Activated CD4-positive, alpha-beta T cell treated with anti-CD3 and anti-CD28 coated beads, Interleukin-2, amount 10 ng/mL, durations not matched to agents 24 days and 14 days (primary cell): Measurements from ENCODE around the gene CELF5. TPM values are rescaled to one million over a fixed set of nuclear protein-coding genes. Genes with fewer than 3 reads are reported as not detected.
"Not testable (repeated sequence)": the region's sequence is repeated elsewhere in the genome, so short reads cannot be mapped to it uniquely, and the experiment has no call there.

Source experiments
- DNase-seq: peaks from one replicate; pipeline ENCODE4 v3.0.0; 2022
- H3K27ac Mint-ChIP-seq: one replicate; pipeline ENCODE4 v1.8.0; 2022; ENCODE audit warnings: mild to moderate bottlenecking, mixed read lengths
- H3K27me3 Mint-ChIP-seq: one replicate; pipeline ENCODE4 v1.8.0; 2022; ENCODE audit warnings: mixed read lengths
- H3K36me3 Mint-ChIP-seq: one replicate; pipeline ENCODE4 v1.8.0; 2022; ENCODE audit warnings: low read depth, mild to moderate bottlenecking, mixed read lengths
- H3K4me1 Mint-ChIP-seq: one replicate; pipeline ENCODE4 v1.8.0; 2021; ENCODE audit warnings: mixed read lengths
- H3K4me3 Mint-ChIP-seq: one replicate; pipeline ENCODE4 v1.8.0; 2022; ENCODE audit warnings: mild to moderate bottlenecking, moderate library complexity, mixed read lengths
- H3K9me3 Mint-ChIP-seq: one replicate; pipeline ENCODE4 v1.8.0; 2021; ENCODE audit warnings: mixed read lengths
- intact Hi-C: fragments of 100-400 bp; cut with micrococcal nuclease; formaldehyde crosslinking; loops from one replicate; pipeline ENCODE4 v1.15.1; 2023
- total RNA-seq: library from RNA; stranded (reverse); gene quantifications from 2 replicates; pipeline ENCODE4 v1.2.3, GENCODE V29; 2022

CELF5 gene
- total RNA-seq, 1 donor from 2014 or later: 0.19 TPM

- DNase-seq: no peak
- Mint-ChIP-seq H3K27ac (no peak overlapping the region), H3K27me3 (no peaks in the 10 kb centered on the region), H3K9me3 (no peaks in the 10 kb centered on the region), H3K36me3 (peaks cover 17% of the 10 kb centered on the region), H3K4me3 (no peak overlapping the region), H3K4me1 (no peaks in the 10 kb centered on the region)
- intact Hi-C loops: no loop called here
Observed at GRCh38 chr19:3196064-3196932, 28.2 kb upstream of the CELF5 start.

DNA sequence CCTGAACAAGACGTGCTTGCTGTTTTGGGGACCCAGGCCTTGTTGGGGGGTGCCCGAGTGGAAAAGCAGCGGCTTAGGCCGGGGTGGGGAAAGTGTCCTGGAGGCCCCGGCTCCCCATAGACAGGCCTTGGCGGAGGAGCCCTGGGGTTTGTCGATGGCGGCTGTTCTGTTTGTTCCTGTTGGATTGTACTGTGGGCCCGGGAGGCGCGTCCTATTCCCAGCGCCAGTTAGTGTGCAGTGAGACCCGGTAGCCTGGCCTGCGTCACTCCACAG is 27.6 kb upstream of the CELF5 start:
- intact Hi-C loops: no loop called here
- Mint-ChIP-seq H3K9me3 (no peaks in the 10 kb centered on the region), H3K36me3 (peaks cover 17% of the 10 kb centered on the region), H3K27ac (no peak overlapping the region), H3K4me1 (no peaks in the 10 kb centered on the region), H3K4me3 (no peak overlapping the region), H3K27me3 (no peaks in the 10 kb centered on the region)
- DNase-seq: no peak

DNA sequence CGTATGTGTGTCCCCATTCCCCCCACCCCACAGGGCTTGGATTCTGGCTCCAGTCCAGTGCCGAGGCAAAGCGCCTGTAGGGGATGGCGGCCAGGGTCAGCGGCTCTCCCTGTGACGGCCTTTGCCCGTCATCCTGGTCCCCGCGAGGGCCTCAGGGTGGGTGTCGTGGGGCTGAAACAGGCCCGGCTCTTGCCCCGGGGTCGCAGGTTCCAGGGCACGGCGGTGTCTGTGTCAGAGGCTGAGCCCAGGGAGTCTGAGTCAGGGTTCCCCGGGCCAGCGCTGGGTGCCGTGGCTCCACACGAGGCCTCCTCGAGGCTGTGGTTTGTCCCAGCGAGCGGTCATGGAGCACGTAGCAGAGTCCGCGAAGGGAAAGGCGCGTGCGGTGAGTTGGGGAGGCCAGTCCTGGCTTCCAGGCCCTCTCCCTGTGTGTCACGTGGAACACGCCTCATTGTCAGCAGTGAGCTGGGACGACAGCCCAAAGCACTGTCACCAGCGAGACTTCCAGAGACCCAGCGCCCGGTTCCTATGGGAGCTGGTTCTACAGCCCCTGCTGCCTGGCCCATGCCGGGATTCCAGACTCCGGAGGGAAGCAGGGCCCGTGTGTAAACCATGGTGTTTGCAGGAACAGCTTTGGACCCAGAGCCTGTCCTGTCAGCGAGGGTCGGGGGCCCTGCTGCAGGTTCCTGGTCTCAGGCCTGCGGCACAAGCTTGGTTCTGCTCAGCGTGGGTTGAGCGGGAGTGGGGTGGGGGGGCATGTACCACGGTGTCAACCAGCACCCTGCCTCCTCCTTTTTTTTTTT is 25.4 kb upstream of the CELF5 start:
- H3K36me3 Mint-ChIP-seq: peaks cover 12% of the 10 kb centered on the region
- H3K27ac Mint-ChIP-seq: no peak overlapping the region
- H3K4me3 Mint-ChIP-seq: no peak overlapping the region
- intact Hi-C loops: no loop called here
- no peak for DNase-seq
- H3K9me3 Mint-ChIP-seq: no peaks in the 10 kb centered on the region
- H3K27me3 Mint-ChIP-seq: no peaks in the 10 kb centered on the region
- no peaks in the 10 kb centered on the region for H3K4me1 Mint-ChIP-seq

GRCh38 chr19:3201072-3201700 is 23.3 kb upstream of the CELF5 start:
- DNase-seq: no peak
- intact Hi-C loops: no loop called here
- no peaks in the 10 kb centered on the region for H3K9me3 Mint-ChIP-seq
- no peak overlapping the region for H3K27ac Mint-ChIP-seq
- H3K4me1 Mint-ChIP-seq: no peaks in the 10 kb centered on the region
- peaks cover 11% of the 10 kb centered on the region for H3K36me3 Mint-ChIP-seq
- H3K4me3 Mint-ChIP-seq: no peak overlapping the region
- no peaks in the 10 kb centered on the region for H3K27me3 Mint-ChIP-seq

DNA sequence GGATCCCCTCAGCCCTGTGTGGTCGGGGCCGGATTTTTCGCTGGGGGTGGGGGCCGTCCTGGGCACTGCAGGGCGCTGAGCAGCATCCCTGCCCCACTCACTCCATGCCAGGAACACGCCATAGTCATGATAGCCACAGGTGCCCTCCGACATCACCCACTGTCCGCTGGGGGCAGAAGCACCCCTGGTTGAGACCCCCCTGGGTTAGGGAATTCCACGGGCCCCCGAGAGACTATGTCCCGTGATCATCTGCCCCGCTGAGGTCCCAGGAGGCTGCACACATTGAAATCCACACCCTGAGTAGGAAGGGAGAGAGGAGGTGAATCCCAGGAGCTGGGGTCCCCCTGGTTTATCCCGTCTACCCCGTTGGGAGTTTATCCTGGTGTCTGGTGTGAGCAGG is 22.6 kb upstream of the CELF5 start:
- Mint-ChIP-seq H3K4me1 (no peaks in the 10 kb centered on the region), H3K27ac (no peak overlapping the region), H3K36me3 (peaks cover 11% of the 10 kb centered on the region), H3K4me3 (no peak overlapping the region), H3K9me3 (no peaks in the 10 kb centered on the region), H3K27me3 (no peaks in the 10 kb centered on the region)
- no peak for DNase-seq
- intact Hi-C loops: no loop called here

GRCh38 chr19:3202346-3202745 is 22.1 kb upstream of the CELF5 start:
- intact Hi-C loops: no loop called here
- H3K4me3 Mint-ChIP-seq: no peak overlapping the region
- H3K9me3 Mint-ChIP-seq: no peaks in the 10 kb centered on the region
- H3K4me1 Mint-ChIP-seq: no peaks in the 10 kb centered on the region
- DNase-seq: no peak
- peaks cover 9% of the 10 kb centered on the region for H3K36me3 Mint-ChIP-seq
- no peaks in the 10 kb centered on the region for H3K27me3 Mint-ChIP-seq
- H3K27ac Mint-ChIP-seq: no peak overlapping the region

GRCh38 chr19:3202895-3203294 is 21.6 kb upstream of the CELF5 start:
- H3K4me1 Mint-ChIP-seq, H3K27me3 Mint-ChIP-seq, intact Hi-C loops, H3K4me3 Mint-ChIP-seq, H3K36me3 Mint-ChIP-seq, H3K27ac Mint-ChIP-seq, DNase-seq, H3K9me3 Mint-ChIP-seq: not testable (repeated sequence)

GRCh38 chr19:3203805-3204645 is 20.4 kb upstream of the CELF5 start:
- intact Hi-C loops: no loop called here
- H3K4me1 Mint-ChIP-seq: no peaks in the 10 kb centered on the region
- no peak overlapping the region for H3K4me3 Mint-ChIP-seq
- no peak overlapping the region for H3K27ac Mint-ChIP-seq
- no peak for DNase-seq
- H3K27me3 Mint-ChIP-seq: no peaks in the 10 kb centered on the region
- H3K36me3 Mint-ChIP-seq: peaks cover 11% of the 10 kb centered on the region
- no peaks in the 10 kb centered on the region for H3K9me3 Mint-ChIP-seq

DNA sequence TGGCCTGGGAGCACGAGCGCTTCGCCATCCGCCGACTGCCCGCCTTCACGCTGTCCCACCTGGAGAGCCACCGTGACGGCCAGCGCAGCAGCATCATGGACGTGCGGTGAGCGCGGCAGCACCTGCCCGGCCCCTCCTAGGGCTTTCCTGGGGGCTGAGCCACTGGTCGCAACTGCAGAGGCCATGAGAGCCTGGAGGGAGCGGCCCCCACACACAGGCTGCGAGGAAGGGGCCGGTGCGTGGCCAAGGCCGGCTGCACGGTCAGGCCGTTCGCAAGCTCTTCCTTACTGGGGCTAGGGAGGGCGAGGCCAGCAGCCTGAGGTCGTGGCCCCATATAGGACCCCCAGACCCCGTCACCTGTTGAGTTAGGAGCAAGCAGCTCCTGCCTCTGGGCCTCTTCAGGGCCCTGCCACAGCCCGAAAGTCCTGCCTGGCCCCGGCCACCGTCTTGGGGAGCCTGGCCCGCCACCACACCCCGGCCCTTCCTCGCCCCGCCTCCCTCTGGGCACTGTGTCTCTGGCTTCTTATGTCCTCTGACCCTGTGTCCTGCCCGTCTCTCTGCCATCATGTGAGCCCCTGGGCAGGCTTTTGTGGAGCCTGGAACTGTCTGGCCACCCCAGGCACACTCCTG is 19.7 kb upstream of the CELF5 start:
- Mint-ChIP-seq H3K36me3 (peaks cover 13% of the 10 kb centered on the region), H3K4me3 (no peak overlapping the region), H3K4me1 (no peaks in the 10 kb centered on the region), H3K27ac (no peak overlapping the region), H3K9me3 (no peaks in the 10 kb centered on the region), H3K27me3 (no peaks in the 10 kb centered on the region)
- DNase-seq: no peak
- intact Hi-C loops: no loop called here

- Mint-ChIP-seq H3K4me1 (no peaks in the 10 kb centered on the region), H3K27ac (no peak overlapping the region), H3K27me3 (no peaks in the 10 kb centered on the region), H3K9me3 (no peaks in the 10 kb centered on the region), H3K36me3 (peaks cover 13% of the 10 kb centered on the region), H3K4me3 (no peak overlapping the region)
- no peak for DNase-seq
- intact Hi-C loops: no loop called here
Observed at GRCh38 chr19:3206216-3206953, 18.1 kb upstream of the CELF5 start.

GRCh38 chr19:3207461-3208242 is 16.8 kb upstream of the CELF5 start:
- DNase-seq: no peak
- H3K4me1 Mint-ChIP-seq: no peaks in the 10 kb centered on the region
- H3K4me3 Mint-ChIP-seq: no peak overlapping the region
- no peaks in the 10 kb centered on the region for H3K27me3 Mint-ChIP-seq
- H3K27ac Mint-ChIP-seq: no peak overlapping the region
- intact Hi-C loops: no loop called here
- peaks cover 16% of the 10 kb centered on the region for H3K36me3 Mint-ChIP-seq
- H3K9me3 Mint-ChIP-seq: no peaks in the 10 kb centered on the region
